Left cardiac atrium (tissue), 4 donors: Measurements from ENCODE around the gene DNMBP. TPM values are rescaled to one million over a fixed set of nuclear protein-coding genes. Genes with fewer than 3 reads are reported as not detected.
A peak's percentile ranks its signal among the peaks of the same experiment; 100 is the strongest.
"Not testable (repeated sequence)": the region's sequence is repeated elsewhere in the genome, so short reads cannot be mapped to it uniquely, and the experiment has no call there.

Experiments used
- ATAC-seq, 2 donors: fragments of 200-7000 bp; cut with Tn5 transposase; one replicate each; pipeline ENCODE4 v1.9.1; 2020; ENCODE audit warnings: mild to moderate bottlenecking in 2 of 2, moderate library complexity in 2 of 2
- DNase-seq: peaks from one replicate; pipeline ENCODE4 v3.0.0-alpha.2; 2020
- intact Hi-C, 2 donors: fragments of 100-400 bp; cut with DNase I; formaldehyde crosslinking; loops; one replicate each; pipeline versions ENCODE4 v1.14.1 to v1.15.1; 2022 to 2023
- total RNA-seq, 2 donors: library from RNA; stranded (reverse); fragmentation: NEBNext Ultra II Directional; extraction: Animal tissue kit (Norgen Biotek cat#: 25700); gene quantifications; one replicate each; pipeline ENCODE4 v1.2.1, GENCODE V29; 2021
- donor health status: DM: no; HTN: yes; CAD: no.
- donor health status: DM: no; HTN: yes; CAD: no; lungs with severe emphysema.
- donor health status: DM: yes; HTN: yes; CAD: no.
- donor health status: Dilated cardiomyopathy.

The DNMBP gene
- total RNA-seq, 2 donors from 2014 or later = 6.7 to 7.9 TPM

GRCh38 chr10:100022403-100022802 lies 12.7 kb upstream of the DNMBP start:
- no peak for ATAC-seq
- intact Hi-C loops = no loop called here
- DNase-seq = no peak

GRCh38 chr10:100021322-100021721 lies 11.6 kb upstream of the DNMBP start:
- intact Hi-C loops = no loop called here
- no peak for DNase-seq
- ATAC-seq = no peak

- ATAC-seq = no peak
- intact Hi-C loops = no loop called here
- no peak for DNase-seq
These were observed 11.1 kb upstream of the DNMBP start for GRCh38 chr10:100020886-100021253.

GRCh38 chr10:100020142-100020885 lies 10.6 kb upstream of the DNMBP start:
- intact Hi-C loops = no loop called here
- ATAC-seq (no peak), DNase-seq (no peak)

GRCh38 chr10:100019787-100020141 lies 10.0 kb upstream of the DNMBP start:
- DNase-seq (no peak), ATAC-seq (no peak)
- intact Hi-C loops = no loop called here

GRCh38 chr10:100014071-100014762 lies 4.5 kb upstream of the DNMBP start:
- DNase-seq (no peak), ATAC-seq (no peak)
- intact Hi-C loops = no loop called here

GRCh38 chr10:100013621-100014020 lies 3.9 kb upstream of the DNMBP start:
- no peak for ATAC-seq
- intact Hi-C loops = no loop called here
- DNase-seq = no peak

- ATAC-seq, DNase-seq, intact Hi-C loops: not testable (repeated sequence)
These were observed 2.2 kb upstream of the DNMBP start for GRCh38 chr10:100011906-100012305.

GRCh38 chr10:100009283-100009792 lies 409 bp downstream of the DNMBP start:
- ATAC-seq (peak; percentile 71 to 88), DNase-seq (peak; percentile 32)
- intact Hi-C loops = loop anchor here in 1 of 2 donors (2.0 to 5.0 kb wide), 2 partner anchors 35 to 87 kb away; no protein-coding TSS in a partner anchor

- DNase-seq (no peak), ATAC-seq (no peak)
- intact Hi-C loops = loop anchor here in 1 of 2 donors (2.0 to 5.0 kb wide), 2 partner anchors 36 to 86 kb away; no protein-coding TSS in a partner anchor
These were observed 952 bp downstream of the DNMBP start for GRCh38 chr10:100008708-100009282.

- peak in 1 of 2 donors; percentile 50 for ATAC-seq
- intact Hi-C loops = loop anchor here in 1 of 2 donors (2.0 to 5.0 kb wide), 2 partner anchors 37 to 86 kb away; no protein-coding TSS in a partner anchor
These were observed 1.6 kb downstream of the DNMBP start for GRCh38 chr10:100008142-100008522.

GRCh38 chr10:100007231-100008141 lies 2.3 kb downstream of the DNMBP start:
- ATAC-seq = no peak
- intact Hi-C loops = loop anchor here in 1 of 2 donors (2.0 to 5.0 kb wide), 2 partner anchors 37 to 85 kb away; no protein-coding TSS in a partner anchor
- DNase-seq = no peak

More at GRCh38 chr10:100008142-100008522, 1.6 kb downstream of the DNMBP start:
- DNase-seq = peak; percentile 33

- intact Hi-C loops = loop anchor here in 1 of 2 donors (5.0 kb wide), 1 partner anchor 84 kb away; no protein-coding TSS in a partner anchor
- no peak for DNase-seq
- peak in 1 of 2 donors; percentile 80 for ATAC-seq
These were observed 3.4 kb downstream of the DNMBP start for GRCh38 chr10:100006243-100006886.

GRCh38 chr10:100004805-100005510 lies 4.8 kb downstream of the DNMBP start:
- DNase-seq (no peak), ATAC-seq (no peak)
- intact Hi-C loops = loop anchor here in 1 of 2 donors (5.0 kb wide), 1 partner anchor 83 kb away; no protein-coding TSS in a partner anchor

- DNase-seq (no peak), ATAC-seq (no peak)
- intact Hi-C loops = no loop called here
These were observed 9.6 kb downstream of the DNMBP start for GRCh38 chr10:100000109-100000644.

- DNase-seq = no peak
- intact Hi-C loops = no loop called here
- ATAC-seq = no peak
These were observed 10.2 kb downstream of the DNMBP start for GRCh38 chr10:99999319-100000108.

- DNase-seq (no peak), ATAC-seq (no peak)
- intact Hi-C loops = no loop called here
These were observed 10.9 kb downstream of the DNMBP start for GRCh38 chr10:99998889-99999288.
